PFSK-1 (cell line): ENCODE measurements around the gene KPNB1.

Experiments
- FOXP2 ChIP-seq: optimal IDR thresholded peaks from 2 replicates; pipeline ENCODE3; 2011; ENCODE audit warnings: borderline replicate concordance, control low read depth, inconsistent platforms; ENCODE audit not compliant: insufficient read depth; ENCODE audit errors: extremely low read length, extremely low read depth
- POLR2AphosphoS5 ChIP-seq: IDR thresholded peaks from 2 replicates; pipeline ENCODE4 v1.6.1; 2012; ENCODE audit warnings: low read depth, mild to moderate bottlenecking, control low read depth, low read length, moderate library complexity
- REST ChIP-seq, 2 experiments: IDR thresholded peaks; 2 replicates each; pipeline versions ENCODE4 v1.6.1 to v1.8.0; 2011 to 2012; ENCODE audit warnings: low read depth in 2 of 2, low read length in 2 of 2, control low read depth in 1 of 2, inconsistent platforms in 1 of 2, mild to moderate bottlenecking in 1 of 2, moderate library complexity in 1 of 2; ENCODE audit not compliant: insufficient read depth in 1 of 2
- SIN3A ChIP-seq: IDR thresholded peaks from 2 replicates; pipeline ENCODE4 v1.6.1; 2012; ENCODE audit warnings: mild to moderate bottlenecking, low read length, moderate library complexity, borderline replicate concordance; ENCODE audit not compliant: insufficient read depth
- TAF1 ChIP-seq: IDR thresholded peaks from 2 replicates; pipeline ENCODE4 v1.6.1; 2012; ENCODE audit warnings: low read length, control low read depth, borderline replicate concordance; ENCODE audit not compliant: insufficient read depth

KPNB1 gene

GRCh38 chr17:47714773-47715396 lies 65.2 kb downstream of the KPNB1 start:
- TF ChIP-seq SIN3A (no peak), REST (IDR thresholded peaks at IDR 0.05; ENCODE audit: insufficient read depth in 1 of 2, low read depth in 2 of 2, low read length in 2 of 2) (no peak), TAF1 (no peak), FOXP2 (no peak), POLR2AphosphoS5 (no peak)

GRCh38 chr17:47715669-47716325 lies 66.1 kb downstream of the KPNB1 start:
- TF ChIP-seq SIN3A, result no peak
- no peak for TF ChIP-seq TAF1
- TF ChIP-seq POLR2AphosphoS5, result no peak
- no peak for TF ChIP-seq FOXP2

- TF ChIP-seq SIN3A, result no peak
- TF ChIP-seq FOXP2, result no peak
- TF ChIP-seq REST (IDR thresholded peaks at IDR 0.05; ENCODE audit: insufficient read depth in 1 of 2, low read depth in 2 of 2, low read length in 2 of 2), result no peak
- no peak for TF ChIP-seq POLR2AphosphoS5
- TF ChIP-seq TAF1, result no peak
These were observed 66.7 kb downstream of the KPNB1 start for GRCh38 chr17:47716375-47716774.

- no peak for TF ChIP-seq SIN3A
- no peak for TF ChIP-seq FOXP2
- no peak for TF ChIP-seq POLR2AphosphoS5
- no peak for TF ChIP-seq TAF1
- no peak for TF ChIP-seq REST (IDR thresholded peaks at IDR 0.05; ENCODE audit: insufficient read depth in 1 of 2, low read depth in 2 of 2, low read length in 2 of 2)
These were observed 67.6 kb downstream of the KPNB1 start for GRCh38 chr17:47717261-47717697.

GRCh38 chr17:47717979-47718621 lies 68.4 kb downstream of the KPNB1 start:
- no peak for TF ChIP-seq FOXP2
- no peak for TF ChIP-seq REST (IDR thresholded peaks at IDR 0.05; ENCODE audit: insufficient read depth in 1 of 2, low read depth in 2 of 2, low read length in 2 of 2)
- no peak for TF ChIP-seq TAF1
- no peak for TF ChIP-seq SIN3A
- no peak for TF ChIP-seq POLR2AphosphoS5
